A549 treated with Hydrocortisone at 1 μM for 4 hours (cell line): ENCODE results near the gene ACSL4. TPM values are rescaled to one million over a fixed set of nuclear protein-coding genes. Genes with fewer than 3 reads are reported as not detected.

ENCODE experiments used
- total RNA-seq: library from RNA; stranded (reverse); fragments of 200-300 nt; extraction: Qiagen RNA extraction; gene quantifications from 5 replicates; pipeline ENCODE4 v1.2.3, GENCODE V29; 2022

The ACSL4 gene
- total RNA-seq: 15.5 to 32.0 TPM (median 22.5 TPM) in 5 replicates

GRCh38 chrX:109732807-109733612, at the start of gene ACSL4:
ACSL4 (minus strand) TSS chrX:109733257; CDS start chrX:109683363, 49,894 bp downstream.

GRCh38 chrX:109624641-109625616, 108.1 kb downstream of the ACSL4 start, which contains the start of gene KCNE5:
KCNE5 (minus strand) TSS chrX:109625172; CDS start chrX:109625020, 152 bp downstream.

Other genes with a start within 250 kb of the ACSL4 start
- 7.1 to 12.5 TPM (median 9.3 TPM) in 5 replicates for gene NXT2, start 196.4 kb downstream of the ACSL4 start, total RNA-seq
- 0.09 to 0.20 TPM (median 0.13 TPM) in 3 of 5 replicates, not detected in the others for gene KCNE5, start 108.1 kb downstream of the ACSL4 start, total RNA-seq